HepG2 (cell line): Measurements from ENCODE around the gene SERPINB6. TPM values are rescaled to one million over a fixed set of nuclear protein-coding genes. Genes with fewer than 3 reads are reported as not detected.

ENCODE experiments used
- ATF7 ChIP-seq, 2 experiments: fragments of 450-650 bp in 1 of 2; sonication (generic) in 1 of 2; formaldehyde crosslinking in 1 of 2; IDR thresholded peaks; 2 replicates each; pipeline versions ENCODE4 v1.4.0 to v1.6.1; 2016 to 2020; ENCODE audit warnings: antibody characterized with exemption in 1 of 2, mild to moderate bottlenecking in 1 of 2, missing genetic modification reagents in 1 of 2
- MBNL3 ChIP-seq: fragments of 250-450 bp; sonication (Bioruptor Pico); conservative IDR thresholded peaks from 2 replicates; pipeline ENCODE4 v1.8.0; 2022; ENCODE audit warnings: mild to moderate bottlenecking, inconsistent platforms
- POLR2A ChIP-seq, 2 experiments: IDR thresholded peaks; 2 replicates each; pipeline ENCODE4 v1.6.1; 2011; ENCODE audit warnings: low read depth in 2 of 2, low read length in 2 of 2, mild to moderate bottlenecking in 1 of 2, moderate library complexity in 1 of 2; ENCODE audit not compliant: insufficient read depth in 1 of 2
- REL ChIP-seq: sonication (generic); formaldehyde crosslinking; conservative IDR thresholded peaks from 2 replicates; pipeline ENCODE4 v1.8.0; 2022; ENCODE audit warnings: mild to moderate bottlenecking, missing genetic modification reagents, moderate library complexity
- SOX6 ChIP-seq, 2 experiments: fragments of 450-650 bp in 1 of 2; sonication (generic) in 1 of 2; formaldehyde crosslinking in 1 of 2; IDR thresholded peaks; 2 replicates each; pipeline versions ENCODE4 v1.4.0 to v1.6.1; 2017 to 2020; ENCODE audit warnings: antibody characterized with exemption in 1 of 2, mild to moderate bottlenecking in 1 of 2, missing genetic modification reagents in 1 of 2
- TRIM24 ChIP-seq: sonication (generic); formaldehyde crosslinking; IDR thresholded peaks from 2 replicates; pipeline ENCODE4 v1.8.0; 2022; ENCODE audit warnings: mild to moderate bottlenecking, missing genetic modification reagents
- WIZ ChIP-seq: sonication (generic); formaldehyde crosslinking; IDR thresholded peaks from 2 replicates; pipeline ENCODE4 v1.5.1; 2020; ENCODE audit warnings: mild to moderate bottlenecking, missing genetic modification reagents
- polyA plus RNA-seq, 8 experiments: library from polyadenylated mRNA; depleted of rRNA in 3 of 8; stranded (reverse) in 7 of 8; unstranded in 1 of 8; fragments of >200 nt; fragmentation: Illumina TruSeq in 4 of 8; extraction: Trizol in 4 of 8; gene quantifications; 2 replicates each; pipeline versions ENCODE4 v1.2.1 to v1.2.3, GENCODE V29; 2011 to 2016; ENCODE audit warnings: low read depth in 4 of 8, missing spikeins in 1 of 8, mixed read lengths in 1 of 8; ENCODE audit not compliant: insufficient read depth in 1 of 8
- total RNA-seq, 5 experiments: library from RNA; depleted of rRNA; stranded (reverse); fragments of >200 nt; fragmentation: Illumina TruSeq; extraction: Trizol; gene quantifications; 2 replicates each; pipeline ENCODE4 v1.2.3, GENCODE V29; 2016; ENCODE audit warnings: low read depth in 1 of 5
- TF ChIP-seq, protein P1 (sequence below): sonication (generic); formaldehyde crosslinking; IDR thresholded peaks from 2 replicates; pipeline ENCODE4 v1.4.0; 2020; ENCODE audit warnings: missing genetic modification reagents
- TF ChIP-seq, protein P2 (sequence below), 2 experiments: fragments of 450-650 bp in 1 of 2; sonication (generic) in 1 of 2; formaldehyde crosslinking in 1 of 2; IDR thresholded peaks; 2 replicates each; pipeline versions ENCODE4 v1.6.1 to v1.8.0; 2016 to 2022; ENCODE audit warnings: antibody characterized with exemption in 1 of 2, mild to moderate bottlenecking in 1 of 2, missing genetic modification reagents in 1 of 2
- TF ChIP-seq, protein P3 (sequence below): sonication (generic); formaldehyde crosslinking; IDR thresholded peaks from 2 replicates; pipeline ENCODE4 v1.4.0; 2020; ENCODE audit warnings: missing genetic modification reagents; ENCODE audit errors: not compliant biosample characterization

SERPINB6 gene
- total and polyA plus RNA-seq, 2 of the 13 experiments (the other 11 are each of a cell fraction or from before 2014, with no cell fraction given), result 38.2 to 61.3 TPM

DNA sequence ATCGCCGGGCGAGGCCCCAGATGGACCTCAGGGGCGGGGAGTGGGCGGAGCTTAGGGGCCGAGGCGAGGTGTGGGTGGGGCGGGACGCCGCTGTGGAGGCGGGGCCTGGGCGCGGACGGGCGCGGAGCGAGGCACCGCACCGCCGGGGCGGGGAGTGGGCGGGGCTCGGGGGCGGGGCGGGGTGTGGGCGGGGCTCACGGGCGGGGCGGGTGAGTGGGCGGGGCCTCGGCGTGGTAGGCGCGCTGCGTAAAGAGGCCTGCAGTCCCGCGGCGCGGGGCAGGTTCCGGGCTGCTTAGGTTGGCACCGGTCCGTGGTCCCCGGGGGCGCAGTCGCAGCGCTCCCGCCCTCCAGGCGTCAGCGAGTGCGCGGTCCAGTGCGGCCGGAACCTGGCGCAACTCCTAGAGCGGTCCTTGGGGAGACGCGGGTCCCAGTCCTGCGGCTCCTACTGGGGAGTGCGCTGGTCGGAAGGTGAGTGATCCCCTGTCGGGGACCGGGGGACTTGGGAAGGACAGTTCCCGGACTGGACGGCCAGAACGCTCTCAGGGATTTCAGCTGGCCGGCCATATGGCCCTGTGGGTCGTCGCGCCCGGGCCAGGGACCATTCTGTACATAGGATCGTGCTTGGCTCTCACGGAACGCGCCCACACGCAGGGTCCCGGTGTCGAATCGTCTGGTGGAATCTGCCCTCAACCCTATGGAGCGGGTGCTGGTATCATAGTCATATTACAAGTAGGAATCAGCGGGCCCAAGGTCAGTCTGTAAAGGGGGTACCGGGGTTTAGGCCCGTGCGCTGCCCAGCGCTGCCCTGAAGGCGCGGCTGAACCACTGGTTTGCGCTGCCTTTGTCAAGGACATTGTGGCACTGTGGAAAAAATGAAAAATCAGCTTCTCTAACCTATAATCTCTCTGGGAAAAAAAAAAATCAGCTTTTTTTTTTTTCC lies 28.5 kb upstream of the SERPINB6 start, which contains the start of gene NQO2 (continued):
- TF ChIP-seq TRIM24 (CRISPR knock-in tag) (no peak), SOX6 (IDR thresholded peaks at IDR 0.05) (no peak), SOX6 (CRISPR knock-in tag; IDR thresholded peaks at IDR 0.05) (no peak), POLR2A (IDR thresholded peaks at IDR 0.05; ENCODE audit: insufficient read depth in 1 of 2, low read depth in 2 of 2, low read length in 2 of 2) (peak; percentile 95 to 98), MBNL3 (CRISPR knock-in tag) (no peak), REL (CRISPR knock-in tag) (0 out of 2 replicates have a peak, but pooled peaks have one; percentile 59), ATF7 (IDR thresholded peaks at IDR 0.05) (no peak), ATF7 (CRISPR knock-in tag; IDR thresholded peaks at IDR 0.05) (no peak), WIZ (CRISPR knock-in tag) (peak; percentile 83; the same call in 1 of the 2 replicates)
- TF ChIP-seq, protein P1, sequence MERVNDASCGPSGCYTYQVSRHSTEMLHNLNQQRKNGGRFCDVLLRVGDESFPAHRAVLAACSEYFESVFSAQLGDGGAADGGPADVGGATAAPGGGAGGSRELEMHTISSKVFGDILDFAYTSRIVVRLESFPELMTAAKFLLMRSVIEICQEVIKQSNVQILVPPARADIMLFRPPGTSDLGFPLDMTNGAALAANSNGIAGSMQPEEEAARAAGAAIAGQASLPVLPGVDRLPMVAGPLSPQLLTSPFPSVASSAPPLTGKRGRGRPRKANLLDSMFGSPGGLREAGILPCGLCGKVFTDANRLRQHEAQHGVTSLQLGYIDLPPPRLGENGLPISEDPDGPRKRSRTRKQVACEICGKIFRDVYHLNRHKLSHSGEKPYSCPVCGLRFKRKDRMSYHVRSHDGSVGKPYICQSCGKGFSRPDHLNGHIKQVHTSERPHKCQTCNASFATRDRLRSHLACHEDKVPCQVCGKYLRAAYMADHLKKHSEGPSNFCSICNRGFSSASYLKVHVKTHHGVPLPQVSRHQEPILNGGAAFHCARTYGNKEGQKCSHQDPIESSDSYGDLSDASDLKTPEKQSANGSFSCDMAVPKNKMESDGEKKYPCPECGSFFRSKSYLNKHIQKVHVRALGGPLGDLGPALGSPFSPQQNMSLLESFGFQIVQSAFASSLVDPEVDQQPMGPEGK (CRISPR knock-in tag), result peak; percentile 65
- TF ChIP-seq, protein P2, sequence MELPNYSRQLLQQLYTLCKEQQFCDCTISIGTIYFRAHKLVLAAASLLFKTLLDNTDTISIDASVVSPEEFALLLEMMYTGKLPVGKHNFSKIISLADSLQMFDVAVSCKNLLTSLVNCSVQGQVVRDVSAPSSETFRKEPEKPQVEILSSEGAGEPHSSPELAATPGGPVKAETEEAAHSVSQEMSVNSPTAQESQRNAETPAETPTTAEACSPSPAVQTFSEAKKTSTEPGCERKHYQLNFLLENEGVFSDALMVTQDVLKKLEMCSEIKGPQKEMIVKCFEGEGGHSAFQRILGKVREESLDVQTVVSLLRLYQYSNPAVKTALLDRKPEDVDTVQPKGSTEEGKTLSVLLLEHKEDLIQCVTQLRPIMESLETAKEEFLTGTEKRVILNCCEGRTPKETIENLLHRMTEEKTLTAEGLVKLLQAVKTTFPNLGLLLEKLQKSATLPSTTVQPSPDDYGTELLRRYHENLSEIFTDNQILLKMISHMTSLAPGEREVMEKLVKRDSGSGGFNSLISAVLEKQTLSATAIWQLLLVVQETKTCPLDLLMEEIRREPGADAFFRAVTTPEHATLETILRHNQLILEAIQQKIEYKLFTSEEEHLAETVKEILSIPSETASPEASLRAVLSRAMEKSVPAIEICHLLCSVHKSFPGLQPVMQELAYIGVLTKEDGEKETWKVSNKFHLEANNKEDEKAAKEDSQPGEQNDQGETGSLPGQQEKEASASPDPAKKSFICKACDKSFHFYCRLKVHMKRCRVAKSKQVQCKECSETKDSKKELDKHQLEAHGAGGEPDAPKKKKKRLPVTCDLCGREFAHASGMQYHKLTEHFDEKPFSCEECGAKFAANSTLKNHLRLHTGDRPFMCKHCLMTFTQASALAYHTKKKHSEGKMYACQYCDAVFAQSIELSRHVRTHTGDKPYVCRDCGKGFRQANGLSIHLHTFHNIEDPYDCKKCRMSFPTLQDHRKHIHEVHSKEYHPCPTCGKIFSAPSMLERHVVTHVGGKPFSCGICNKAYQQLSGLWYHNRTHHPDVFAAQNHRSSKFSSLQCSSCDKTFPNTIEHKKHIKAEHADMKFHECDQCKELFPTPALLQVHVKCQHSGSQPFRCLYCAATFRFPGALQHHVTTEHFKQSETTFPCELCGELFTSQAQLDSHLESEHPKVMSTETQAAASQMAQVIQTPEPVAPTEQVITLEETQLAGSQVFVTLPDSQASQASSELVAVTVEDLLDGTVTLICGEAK (IDR thresholded peaks at IDR 0.05), result no peak
- TF ChIP-seq, protein P2 (CRISPR knock-in tag; IDR thresholded peaks at IDR 0.05), result peak; percentile 42; the same call in 1 of the 2 replicates
- TF ChIP-seq, protein P3, sequence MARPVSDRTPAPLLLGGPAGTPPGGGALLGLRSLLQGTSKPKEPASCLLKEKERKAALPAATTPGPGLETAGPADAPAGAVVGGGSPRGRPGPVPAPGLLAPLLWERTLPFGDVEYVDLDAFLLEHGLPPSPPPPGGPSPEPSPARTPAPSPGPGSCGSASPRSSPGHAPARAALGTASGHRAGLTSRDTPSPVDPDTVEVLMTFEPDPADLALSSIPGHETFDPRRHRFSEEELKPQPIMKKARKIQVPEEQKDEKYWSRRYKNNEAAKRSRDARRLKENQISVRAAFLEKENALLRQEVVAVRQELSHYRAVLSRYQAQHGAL (CRISPR knock-in tag), result no peak
